Measurements from ENCODE around the gene ARFGEF3.
"Not testable (repeated sequence)": the region's sequence is repeated elsewhere in the genome, so short reads cannot be mapped to it uniquely, and the experiment has no call there.

The ARFGEF3 gene

DNA sequence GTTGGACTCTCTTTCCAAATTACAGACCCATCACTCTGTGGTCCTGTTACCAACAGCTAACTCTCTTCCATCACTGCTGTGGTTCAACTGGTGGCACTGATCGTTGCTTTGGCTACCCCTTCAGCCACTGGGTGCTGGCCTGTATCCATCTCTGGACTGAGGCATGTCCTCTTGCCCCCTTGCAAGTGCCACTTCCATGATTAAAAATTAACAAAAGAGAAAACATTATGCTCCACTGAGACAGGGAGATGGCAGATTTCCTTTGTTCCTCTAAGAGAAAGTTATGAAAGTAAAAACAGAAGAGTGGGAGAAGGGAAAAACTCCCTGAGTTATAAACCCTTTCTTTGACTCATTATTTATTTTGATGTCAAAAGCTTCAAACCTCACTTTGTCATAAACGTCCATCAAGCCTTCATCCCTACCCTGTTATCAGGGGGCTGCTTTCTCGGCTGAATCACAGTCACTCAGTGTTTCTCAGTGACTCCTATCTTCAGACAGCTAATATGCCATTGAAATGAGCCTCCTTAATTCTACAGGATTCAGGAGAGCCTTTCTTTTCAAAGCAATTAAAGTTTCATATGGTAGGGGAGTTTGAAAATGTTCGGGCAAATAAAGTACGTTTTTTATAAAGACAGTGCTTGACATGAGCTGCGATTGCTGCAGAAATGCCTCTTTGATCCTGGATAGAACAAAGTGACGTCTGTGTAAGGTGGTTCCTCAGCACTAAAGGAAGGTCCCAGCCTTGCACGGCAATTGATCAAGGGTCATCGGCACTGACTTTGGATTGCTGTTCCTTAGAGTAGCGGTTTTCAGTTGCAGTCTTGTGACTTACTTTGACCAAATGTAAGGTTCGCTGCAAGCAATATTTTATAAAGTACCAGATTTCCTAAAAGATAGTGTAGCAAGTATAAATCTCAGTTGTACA, 106.5 kb downstream of the ARFGEF3 start:
- DNase-seq, result no peak

GRCh38 chr6:138271451-138271850, 109.7 kb downstream of the ARFGEF3 start:
- no peak for DNase-seq

DNA sequence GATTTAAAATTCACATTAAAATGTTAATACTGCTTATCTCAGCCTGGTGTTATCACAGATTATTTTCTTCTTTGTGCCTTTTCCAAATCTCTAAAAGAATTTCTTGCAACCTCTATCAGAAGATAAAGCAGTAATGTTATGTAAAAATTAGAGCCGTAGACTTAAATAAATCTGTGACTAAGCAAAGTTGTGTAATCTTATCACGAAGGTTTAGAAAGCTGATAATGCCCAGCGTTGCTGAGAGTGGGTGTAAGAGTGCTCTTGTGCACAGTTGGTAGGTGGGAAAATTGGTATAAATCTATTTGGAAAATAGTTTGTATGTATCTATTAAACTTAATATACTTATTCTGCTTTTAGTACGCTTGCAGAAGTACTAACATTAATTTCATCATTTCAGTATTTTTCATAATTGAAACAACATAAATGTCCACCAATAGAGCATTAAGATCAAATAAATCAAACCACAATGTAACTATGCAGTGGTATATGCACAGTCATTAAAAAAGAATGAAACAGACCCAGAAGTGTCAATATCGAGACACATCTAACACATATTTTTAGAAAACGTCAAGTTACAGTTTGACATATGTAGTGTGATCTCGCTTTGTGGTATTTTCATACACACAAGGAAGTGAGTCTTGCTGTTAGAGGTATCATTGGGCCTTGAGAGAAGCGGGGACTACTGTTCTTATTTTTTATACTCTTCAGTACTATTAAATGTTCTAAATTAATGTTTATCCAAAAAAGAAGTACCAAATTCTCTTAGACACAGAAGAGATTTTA, 111.0 kb downstream of the ARFGEF3 start:
- DNase-seq, result no peak

- DNase-seq, result peak in 2 of 56 donors; percentile 10 to 11
These were observed 114.2 kb downstream of the ARFGEF3 start for GRCh38 chr6:138275976-138276375.

DNA sequence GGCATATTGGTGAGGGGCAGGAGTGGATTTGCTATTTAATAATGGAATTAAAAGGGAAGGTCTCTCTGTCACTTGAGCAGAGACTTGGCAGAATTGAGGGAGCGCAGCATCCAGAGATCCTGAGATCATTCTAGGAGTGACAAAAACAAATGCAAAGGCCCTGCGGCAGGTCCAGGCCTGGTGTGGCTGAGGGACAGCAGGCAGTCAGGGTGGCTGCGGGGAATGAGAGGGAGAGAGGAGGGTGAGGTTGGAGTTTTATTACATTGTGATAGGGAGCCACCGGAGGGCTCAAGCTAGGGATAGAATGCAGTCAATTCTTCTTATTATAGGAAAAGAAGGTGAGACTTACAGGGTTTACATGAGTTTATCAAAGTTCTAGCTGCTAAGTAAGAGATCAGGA, 116.1 kb downstream of the ARFGEF3 start:
- no peak for DNase-seq

GRCh38 chr6:138278326-138278725, 116.6 kb downstream of the ARFGEF3 start:
- peak in 44 of 56 donors; percentile 13 to 79 (median 39) for DNase-seq

DNA sequence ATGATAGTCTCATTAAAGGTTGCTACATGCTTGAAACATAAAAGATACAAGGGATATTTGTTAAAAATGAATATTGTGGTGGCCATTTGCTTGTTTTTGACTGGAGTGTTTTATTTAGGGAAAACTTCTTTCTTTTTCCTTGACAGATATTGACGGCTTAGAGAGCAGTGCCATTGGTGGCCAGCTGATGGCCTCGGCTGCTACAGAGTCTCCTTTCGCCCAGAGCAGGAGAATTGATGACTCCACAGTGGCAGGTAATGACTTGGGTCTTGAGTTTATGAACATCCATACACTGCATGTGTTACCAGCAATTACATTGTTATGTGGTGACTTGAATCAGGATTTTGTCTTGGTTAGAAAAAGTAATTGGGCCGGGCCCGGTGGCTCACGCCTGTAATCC, 124.1 kb downstream of the ARFGEF3 start:
- DNase-seq, result no peak

- no peak for DNase-seq
These were observed 125.0 kb downstream of the ARFGEF3 start for GRCh38 chr6:138286698-138287097.

GRCh38 chr6:138287144-138287955, 125.6 kb downstream of the ARFGEF3 start:
- DNase-seq, result no peak

- DNase-seq, result not testable (repeated sequence)
These were observed 126.8 kb downstream of the ARFGEF3 start for GRCh38 chr6:138288428-138289085.

- no peak for DNase-seq
These were observed 128.0 kb downstream of the ARFGEF3 start for GRCh38 chr6:138289739-138290138.

GRCh38 chr6:138290423-138290962, 128.8 kb downstream of the ARFGEF3 start:
- no peak for DNase-seq

GRCh38 chr6:138291036-138291848, 129.5 kb downstream of the ARFGEF3 start:
- DNase-seq, result no peak

DNA sequence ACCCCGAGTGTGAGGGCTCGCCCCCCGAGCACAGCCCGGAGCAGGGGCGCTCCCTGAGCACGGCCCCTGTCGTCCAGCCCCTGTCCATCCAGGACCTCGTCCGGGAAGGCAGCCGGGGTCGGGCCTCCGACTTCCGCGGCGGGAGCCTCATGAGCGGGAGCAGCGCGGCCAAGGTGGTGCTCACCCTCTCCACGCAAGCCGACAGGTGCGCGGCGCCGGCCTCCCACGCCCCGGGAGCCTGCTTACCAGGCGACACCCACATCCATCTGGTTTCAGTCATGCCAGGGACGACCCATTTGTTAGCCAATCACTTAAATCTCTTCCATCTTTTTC, 130.1 kb downstream of the ARFGEF3 start:
- DNase-seq, result peak in 5 of 56 donors; percentile 9 to 33 (median 18)

- no peak for DNase-seq
These were observed 130.7 kb downstream of the ARFGEF3 start for GRCh38 chr6:138292482-138292881.

DNA sequence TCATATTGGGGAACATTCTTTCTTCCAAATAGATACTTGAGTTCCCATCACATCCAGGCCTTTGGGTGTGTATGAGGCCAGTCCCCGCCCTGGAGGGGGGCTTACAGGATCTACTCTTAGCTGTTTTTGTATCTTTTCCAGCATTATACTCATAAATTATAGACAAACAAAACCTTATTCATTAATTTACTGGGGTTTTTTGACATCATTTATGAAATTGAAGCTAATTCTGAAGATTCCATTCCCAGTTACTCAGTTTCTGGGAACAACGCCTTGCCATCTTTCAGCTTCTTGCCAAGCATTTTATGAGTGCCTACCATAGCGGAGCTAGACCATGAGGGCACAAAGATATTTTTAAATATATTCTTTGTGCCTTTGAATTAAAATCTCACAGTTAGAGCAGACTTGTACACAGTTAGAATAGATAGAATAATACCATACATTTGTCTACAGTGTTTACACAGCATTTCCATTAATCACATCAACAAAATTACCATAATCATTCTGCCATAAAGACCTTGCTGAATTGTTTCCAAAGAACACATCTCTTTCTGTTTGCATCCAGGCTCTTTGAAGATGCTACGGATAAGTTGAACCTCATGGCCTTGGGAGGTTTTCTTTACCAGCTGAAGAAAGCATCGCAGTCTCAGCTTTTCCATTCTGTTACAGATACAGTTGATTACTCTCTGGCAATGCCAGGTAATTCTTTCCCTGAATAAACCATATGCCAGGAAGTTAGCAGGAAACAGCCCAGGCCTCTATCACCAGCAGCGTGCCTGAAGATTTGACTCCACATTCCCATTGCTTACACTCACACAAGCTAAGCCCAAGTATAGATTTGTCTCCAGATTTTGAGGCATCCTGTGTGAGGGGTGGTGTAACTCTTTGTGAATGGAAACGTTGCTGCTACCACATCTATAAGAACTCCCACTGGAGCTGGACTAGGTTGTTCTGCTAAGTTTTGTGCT, 132.0 kb downstream of the ARFGEF3 start:
- no peak for DNase-seq

- no peak for DNase-seq
These were observed 134.6 kb downstream of the ARFGEF3 start for GRCh38 chr6:138296381-138296780.

DNA sequence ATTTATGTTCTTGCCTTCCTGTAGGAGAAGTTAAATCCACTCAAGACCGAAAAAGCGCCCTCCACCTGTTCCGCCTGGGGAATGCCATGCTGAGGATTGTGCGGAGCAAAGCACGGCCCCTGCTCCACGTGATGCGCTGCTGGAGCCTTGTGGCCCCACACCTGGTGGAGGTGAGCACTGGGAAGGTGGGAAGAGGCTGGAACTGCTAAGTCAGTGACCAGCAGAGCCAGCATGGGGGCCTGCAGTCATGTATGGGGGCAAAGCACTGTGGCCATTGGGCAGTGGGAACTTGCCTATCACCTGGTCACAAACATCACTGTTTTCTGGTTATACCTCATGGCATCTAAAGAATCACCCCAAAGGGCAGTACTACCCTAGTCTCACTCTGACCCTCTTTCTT, 135.0 kb downstream of the ARFGEF3 start:
- no peak for DNase-seq
